ENCODE data around the gene SPTAN1.
A peak's percentile ranks its signal among the peaks of the same experiment; 100 is the strongest.

SPTAN1 gene

DNA sequence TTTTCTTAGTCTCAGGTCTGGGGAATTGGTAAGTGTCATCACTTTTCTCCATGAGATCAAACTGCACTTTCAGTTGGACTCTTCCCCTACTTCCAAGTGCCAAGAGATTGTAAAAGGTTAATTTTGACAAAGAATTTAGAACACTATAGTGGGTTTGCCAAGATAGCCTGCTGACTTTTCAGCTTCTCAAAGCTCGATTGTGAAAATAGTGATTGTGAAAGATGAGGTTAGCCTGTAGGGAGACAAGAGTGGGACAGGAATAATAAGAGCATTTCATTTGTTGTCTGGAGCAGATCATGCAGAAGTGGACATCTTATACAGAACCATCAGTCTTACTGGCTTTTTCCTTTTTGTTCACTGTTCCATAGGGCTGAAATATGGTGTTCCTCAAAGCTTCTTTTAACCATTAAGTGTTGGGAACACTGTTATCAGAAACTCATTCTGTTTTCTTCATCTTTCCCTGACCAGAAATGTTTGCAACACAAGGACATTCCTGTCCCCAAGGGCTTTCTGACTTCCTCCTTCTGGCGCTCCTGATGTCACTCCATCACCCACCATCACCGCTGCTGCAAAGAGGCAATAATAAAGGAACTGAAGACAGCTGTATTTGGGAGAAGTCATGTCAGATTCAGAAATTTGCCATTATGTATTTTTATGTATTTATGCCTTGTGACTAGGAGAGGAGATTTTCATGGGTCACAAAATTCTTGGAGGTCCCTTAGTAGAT is 11.6 kb upstream of the SPTAN1 start:
- DNase-seq (ENCODE audit: low spot score) = no peak
- POLR2A ChIA-PET (ENCODE audit: low non-redundant PET) = no interaction called here
- CTCF ChIA-PET = no interaction called here
- TF ChIP-seq, protein P1, sequence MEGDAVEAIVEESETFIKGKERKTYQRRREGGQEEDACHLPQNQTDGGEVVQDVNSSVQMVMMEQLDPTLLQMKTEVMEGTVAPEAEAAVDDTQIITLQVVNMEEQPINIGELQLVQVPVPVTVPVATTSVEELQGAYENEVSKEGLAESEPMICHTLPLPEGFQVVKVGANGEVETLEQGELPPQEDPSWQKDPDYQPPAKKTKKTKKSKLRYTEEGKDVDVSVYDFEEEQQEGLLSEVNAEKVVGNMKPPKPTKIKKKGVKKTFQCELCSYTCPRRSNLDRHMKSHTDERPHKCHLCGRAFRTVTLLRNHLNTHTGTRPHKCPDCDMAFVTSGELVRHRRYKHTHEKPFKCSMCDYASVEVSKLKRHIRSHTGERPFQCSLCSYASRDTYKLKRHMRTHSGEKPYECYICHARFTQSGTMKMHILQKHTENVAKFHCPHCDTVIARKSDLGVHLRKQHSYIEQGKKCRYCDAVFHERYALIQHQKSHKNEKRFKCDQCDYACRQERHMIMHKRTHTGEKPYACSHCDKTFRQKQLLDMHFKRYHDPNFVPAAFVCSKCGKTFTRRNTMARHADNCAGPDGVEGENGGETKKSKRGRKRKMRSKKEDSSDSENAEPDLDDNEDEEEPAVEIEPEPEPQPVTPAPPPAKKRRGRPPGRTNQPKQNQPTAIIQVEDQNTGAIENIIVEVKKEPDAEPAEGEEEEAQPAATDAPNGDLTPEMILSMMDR (conservative IDR thresholded peaks at IDR 0.05; ENCODE audit: low read depth) = no peak
- H3K27ac ChIP-seq = no peak overlapping the region

DNA sequence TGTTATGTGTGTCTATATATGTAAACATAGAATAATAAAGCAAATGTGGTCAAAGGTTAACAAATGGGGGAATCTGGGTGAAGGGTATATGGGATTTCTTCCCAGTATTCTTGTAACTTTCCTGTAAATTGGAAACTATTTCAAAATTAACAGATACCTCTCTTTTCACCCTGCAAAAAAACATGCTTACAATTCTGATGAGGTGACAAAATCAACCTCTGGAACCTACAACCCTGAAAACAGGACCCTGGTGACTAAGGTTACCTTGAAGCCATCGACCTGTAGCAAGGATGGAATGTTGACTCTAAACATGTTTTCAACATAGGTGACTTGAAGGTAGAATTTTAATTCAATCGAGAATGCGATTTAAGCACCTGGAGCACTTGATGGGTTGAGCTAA is 5.9 kb upstream of the SPTAN1 start:
- POLR2A ChIA-PET (ENCODE audit: low non-redundant PET) = no interaction called here
- CTCF ChIA-PET = no interaction called here
- no peak for DNase-seq (ENCODE audit: low spot score)
- no peak overlapping the region for H3K27ac ChIP-seq
- TF ChIP-seq, protein P1 (conservative IDR thresholded peaks at IDR 0.05; ENCODE audit: low read depth) = no peak

DNA sequence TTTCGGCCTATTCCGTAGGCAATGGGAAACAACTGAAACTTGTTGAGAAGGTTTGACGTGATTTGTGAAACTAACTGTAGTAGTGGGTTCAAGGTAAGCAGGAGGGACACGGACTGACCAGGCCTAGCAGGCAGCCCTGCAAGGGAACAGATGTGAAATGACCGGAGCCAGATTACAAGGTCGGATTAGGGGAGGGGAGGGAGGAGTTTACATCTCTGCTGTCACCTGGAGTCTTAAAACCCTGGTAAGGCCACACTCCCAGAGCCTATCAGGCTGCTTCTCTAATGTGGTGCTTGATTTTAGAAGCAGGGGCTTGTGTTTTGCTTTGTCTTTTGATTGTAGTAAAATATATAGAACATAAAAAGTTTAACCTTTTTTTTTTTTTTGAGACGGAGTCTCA is 3.5 kb upstream of the SPTAN1 start:
- H3K27ac ChIP-seq = no peak overlapping the region
- CTCF ChIA-PET = no interaction called here
- no peak for DNase-seq (ENCODE audit: low spot score)
- TF ChIP-seq, protein P1 (conservative IDR thresholded peaks at IDR 0.05; ENCODE audit: low read depth) = no peak
- POLR2A ChIA-PET (ENCODE audit: low non-redundant PET) = no interaction called here

DNA sequence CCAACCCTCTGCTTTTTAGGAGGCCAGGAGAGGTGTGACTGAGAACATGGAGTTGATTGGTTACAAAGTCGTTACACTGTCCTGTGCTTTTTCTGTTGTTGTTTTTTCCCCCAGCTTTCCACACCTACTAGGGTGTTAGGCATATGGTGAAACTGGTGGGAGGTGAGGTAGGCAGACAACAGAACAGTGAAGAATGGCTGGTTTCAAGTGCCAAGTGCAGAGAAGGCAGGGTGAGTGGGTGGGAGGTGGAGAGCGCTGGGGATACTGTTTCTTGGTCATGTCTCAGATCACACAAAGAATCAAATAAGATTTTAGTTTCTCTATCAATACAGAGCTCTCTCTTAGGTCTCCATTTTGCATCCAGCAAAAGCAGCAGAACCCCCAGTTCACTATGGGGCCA is 2.2 kb upstream of the SPTAN1 start:
- ChIA-PET POLR2A (ENCODE audit: low non-redundant PET) (interaction anchor here (0.6 kb wide), 1 partner anchor 196 kb away, joined by 7 read pairs; no protein-coding TSS in a partner anchor), CTCF (interaction anchor here (0.6 kb wide), 1 partner anchor 223 kb away, joined by 3 read pairs; no protein-coding TSS in a partner anchor)
- no peak overlapping the region for H3K27ac ChIP-seq
- TF ChIP-seq, protein P1 (conservative IDR thresholded peaks at IDR 0.05; ENCODE audit: low read depth) = no peak
- DNase-seq (ENCODE audit: low spot score) = no peak

DNA sequence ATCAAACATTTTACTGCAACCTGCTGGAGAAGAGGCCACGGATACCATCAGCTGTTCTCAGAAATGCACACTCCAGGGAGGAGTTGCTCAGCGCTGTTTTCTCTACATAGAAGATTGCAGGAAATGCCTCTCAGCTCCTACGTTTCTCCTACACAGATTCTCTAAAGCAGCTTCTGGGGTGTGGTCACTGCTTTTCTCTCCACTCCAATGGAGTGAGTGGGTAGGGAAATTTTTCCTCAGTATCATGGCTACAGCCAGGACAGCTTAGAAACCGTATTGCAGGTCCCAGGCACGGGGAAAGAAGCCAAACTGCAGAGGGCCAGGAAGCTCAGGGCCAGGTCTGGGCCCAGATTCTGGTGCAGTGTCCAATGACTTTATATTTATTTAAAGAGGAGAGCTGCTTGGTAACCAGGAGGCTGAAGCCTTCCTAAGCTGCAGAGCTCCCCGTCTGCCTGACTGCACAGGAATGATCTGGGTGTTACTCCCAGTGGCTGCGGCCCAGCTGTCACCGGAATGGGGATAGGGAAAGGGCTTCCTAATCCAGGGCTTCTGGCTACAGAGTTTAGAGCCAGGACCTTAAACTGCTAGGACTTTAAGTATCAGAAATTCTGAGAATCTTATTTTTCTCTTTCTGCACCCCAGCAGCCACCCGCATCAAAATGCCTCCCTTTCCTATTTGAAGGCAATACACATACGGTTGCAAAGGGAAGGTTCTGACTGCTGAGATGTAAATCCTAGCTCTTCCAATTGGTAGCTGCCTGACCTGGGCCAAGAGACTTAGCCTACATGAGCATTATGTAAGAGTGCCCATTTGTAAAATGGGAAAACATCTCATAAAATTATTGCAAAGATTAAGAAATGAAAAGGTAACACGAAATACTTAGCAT is 1.4 kb upstream of the SPTAN1 start:
- TF ChIP-seq, protein P1 (conservative IDR thresholded peaks at IDR 0.05; ENCODE audit: low read depth) = no peak
- ChIA-PET POLR2A (ENCODE audit: low non-redundant PET) (interaction anchor here (0.5 to 0.7 kb wide), 3 partner anchors 25 to 954 kb away, joined by 3 to 7 read pairs (median 3); no protein-coding TSS in a partner anchor), CTCF (interaction anchor here (0.6 kb wide), 3 partner anchors 59 to 222 kb away, joined by 3 to 6 read pairs (median 3); no protein-coding TSS in a partner anchor)
- no peak for DNase-seq (ENCODE audit: low spot score)
- H3K27ac ChIP-seq = peak overlapping the region; percentile 92

DNA sequence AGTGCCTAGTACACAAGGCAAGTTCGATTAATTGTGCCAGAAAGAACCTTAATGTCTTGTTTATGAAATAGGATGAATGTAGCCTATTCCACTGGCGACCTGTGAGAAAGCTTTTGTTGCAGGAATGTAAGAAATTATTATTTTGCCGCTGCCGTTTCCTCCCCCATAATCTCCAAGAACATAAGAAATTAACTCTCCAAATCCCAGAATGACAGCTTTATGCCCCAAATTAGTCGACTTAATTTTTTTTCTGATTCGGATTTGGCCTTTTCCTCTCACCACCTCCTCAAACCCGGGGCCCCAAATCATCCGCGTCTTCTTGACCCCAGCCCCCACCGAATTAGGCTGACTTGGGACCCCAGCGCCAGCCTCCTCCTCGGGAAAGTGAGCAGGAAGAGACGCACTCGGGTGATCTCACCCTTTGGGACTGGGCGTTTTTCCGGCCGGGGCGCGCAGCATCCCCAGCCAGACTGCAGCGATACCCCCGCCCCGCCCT is 682 bp upstream of the SPTAN1 start:
- peak overlapping the region; percentile 92 for H3K27ac ChIP-seq
- TF ChIP-seq, protein P1 (conservative IDR thresholded peaks at IDR 0.05; ENCODE audit: low read depth) = no peak
- DNase-seq (ENCODE audit: low spot score) = no peak
- ChIA-PET CTCF (interaction anchor here (0.6 to 1.1 kb wide), 2 partner anchors 84 to 114 kb away, joined by 3 to 5 read pairs; no protein-coding TSS in a partner anchor), POLR2A (ENCODE audit: low non-redundant PET) (interaction anchor here (0.7 to 1.6 kb wide), 5 partner anchors 8 to 954 kb away, joined by 3 to 7 read pairs (median 5); no protein-coding TSS in a partner anchor)

Measured in RWPE1 (cell line).